NCI-H345 treated with DMSO at 0.1 percent for 48 hours (cell line): ENCODE results near the gene PEX1.
"Not testable (repeated sequence)": the region's sequence is repeated elsewhere in the genome, so short reads cannot be mapped to it uniquely, and the experiment has no call there.

Experiments used
- DNase-seq: peaks from one replicate; lab custom pipeline; 2025; ENCODE audit not compliant: unreplicated experiment; lab: John Stamatoyannopoulos, UW

PEX1 gene

DNA sequence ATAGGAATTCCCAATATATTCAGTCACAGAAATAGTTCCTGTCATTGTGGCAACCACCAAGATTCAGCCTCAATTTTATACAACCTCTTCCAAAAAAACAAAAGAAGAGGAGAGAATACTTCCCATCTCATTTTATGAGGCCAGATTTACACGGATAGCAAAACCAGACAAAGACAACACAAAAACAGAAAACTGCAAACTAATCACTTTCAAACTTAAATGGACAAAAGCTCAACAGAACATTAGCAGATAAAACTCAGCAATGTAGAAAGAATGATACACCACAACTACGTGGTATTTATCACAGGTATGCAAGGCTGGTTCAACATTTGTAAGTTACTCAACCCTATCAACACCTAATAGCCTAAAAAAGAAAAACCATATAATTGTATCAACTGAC lies 22.0 kb downstream of the PEX1 start:
- no peak for DNase-seq

- no peak for DNase-seq
Measured at GRCh38 chr7:92504563-92504962, 23.8 kb downstream of the PEX1 start.

GRCh38 chr7:92503767-92504166 lies 24.6 kb downstream of the PEX1 start:
- no peak for DNase-seq

GRCh38 chr7:92498557-92498956 lies 29.8 kb downstream of the PEX1 start:
- DNase-seq = no peak

DNA sequence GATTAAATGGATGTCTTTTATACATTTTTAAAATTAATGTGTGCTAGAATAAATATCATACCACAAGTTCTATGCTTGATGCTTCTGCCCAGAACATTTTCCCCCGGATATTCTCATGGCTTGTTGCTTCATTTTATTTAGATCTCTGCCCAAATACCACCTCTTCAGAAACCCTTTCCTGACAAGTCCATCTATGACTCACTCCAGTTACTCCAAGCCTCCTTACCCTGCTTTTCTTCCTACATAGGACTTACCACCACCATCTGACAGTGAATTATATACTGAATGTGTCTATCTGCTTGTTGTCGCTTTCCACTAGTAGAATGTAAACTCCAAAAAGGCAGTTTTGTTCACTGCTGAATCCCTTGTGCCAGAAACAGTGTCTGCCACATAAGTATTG lies 31.4 kb downstream of the PEX1 start:
- DNase-seq = no peak

DNA sequence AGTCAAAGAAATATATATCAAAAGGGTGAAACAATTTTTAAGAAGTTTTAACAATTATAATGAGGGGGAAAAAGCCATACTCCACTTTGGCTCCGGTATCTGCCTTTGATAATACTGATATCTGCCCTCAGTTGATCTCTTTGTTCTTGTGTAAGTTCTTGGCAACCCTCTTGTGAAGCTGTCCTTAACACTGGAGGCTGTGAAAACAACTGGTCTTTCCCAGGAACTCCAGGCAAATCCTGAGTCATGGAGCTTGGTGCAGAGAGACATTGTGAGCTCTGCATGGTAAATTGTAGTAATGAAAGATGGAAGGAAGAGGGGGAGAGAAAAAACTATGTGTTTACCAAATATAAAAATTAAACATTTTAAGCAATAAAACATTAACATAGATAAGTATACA lies 38.7 kb downstream of the PEX1 start:
- no peak for DNase-seq

DNA sequence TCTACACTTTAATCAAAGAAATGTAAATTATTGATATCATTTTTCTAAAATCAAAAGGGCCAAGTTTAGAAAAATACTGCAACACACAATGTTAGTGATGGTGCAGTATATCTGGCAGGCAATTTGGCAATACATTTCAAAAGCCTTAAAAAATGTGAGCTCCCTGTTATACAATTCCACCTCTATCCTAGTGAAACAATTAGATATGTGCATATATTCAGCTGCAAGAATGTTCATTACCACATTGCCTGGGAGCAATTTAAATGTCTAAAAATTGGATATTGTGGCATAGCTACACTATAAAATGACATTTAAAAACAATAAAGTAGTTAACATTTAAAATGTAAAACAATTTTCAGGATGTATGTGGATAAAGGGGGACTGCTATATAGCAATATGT lies 40.5 kb downstream of the PEX1 start:
- DNase-seq = no peak

DNA sequence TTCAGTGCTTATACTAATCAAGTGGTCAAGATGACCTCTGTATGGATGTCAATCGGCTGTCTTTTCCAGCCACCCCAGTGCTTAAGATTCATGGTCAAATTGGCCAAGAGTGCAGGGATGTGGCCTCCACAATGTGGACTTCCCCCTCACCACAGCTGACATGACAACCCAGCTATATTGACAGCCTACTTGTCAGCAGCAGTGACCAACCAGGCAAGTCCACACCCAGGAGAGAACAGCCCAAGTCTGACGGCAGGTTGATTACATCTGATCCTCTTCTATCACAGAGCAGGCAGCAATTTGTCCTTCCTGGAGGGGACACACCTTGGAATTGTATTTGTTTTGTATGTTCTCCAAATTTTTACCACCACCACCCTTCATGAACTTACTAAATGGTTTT lies 42.3 kb downstream of the PEX1 start:
- DNase-seq = no peak

GRCh38 chr7:92485267-92485892 lies 42.9 kb downstream of the PEX1 start:
- DNase-seq = no peak

DNA sequence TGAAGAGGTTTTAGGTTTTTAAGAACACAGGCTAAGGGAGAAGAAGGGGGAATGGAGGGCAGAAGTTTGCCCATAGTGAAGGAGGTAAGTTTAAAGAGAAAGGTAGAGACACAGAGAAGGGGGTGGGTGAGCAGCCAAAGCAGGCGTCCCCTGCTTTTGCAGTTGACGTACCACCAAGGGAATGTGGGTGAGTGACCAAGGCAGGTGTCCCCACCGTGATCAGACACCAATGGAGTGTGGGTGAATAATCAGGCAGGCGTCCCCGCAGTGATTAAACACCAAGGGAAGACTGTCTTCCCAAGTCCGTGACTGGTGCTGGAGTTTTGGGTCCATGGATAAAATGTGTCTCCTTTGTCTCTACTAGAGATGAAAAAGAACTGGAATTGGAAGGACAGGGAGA lies 44.1 kb downstream of the PEX1 start:
- DNase-seq = not testable (repeated sequence)

GRCh38 chr7:92483624-92484023 lies 44.7 kb downstream of the PEX1 start:
- not testable (repeated sequence) for DNase-seq

GRCh38 chr7:92479146-92479545 lies 49.2 kb downstream of the PEX1 start:
- not testable (repeated sequence) for DNase-seq

DNA sequence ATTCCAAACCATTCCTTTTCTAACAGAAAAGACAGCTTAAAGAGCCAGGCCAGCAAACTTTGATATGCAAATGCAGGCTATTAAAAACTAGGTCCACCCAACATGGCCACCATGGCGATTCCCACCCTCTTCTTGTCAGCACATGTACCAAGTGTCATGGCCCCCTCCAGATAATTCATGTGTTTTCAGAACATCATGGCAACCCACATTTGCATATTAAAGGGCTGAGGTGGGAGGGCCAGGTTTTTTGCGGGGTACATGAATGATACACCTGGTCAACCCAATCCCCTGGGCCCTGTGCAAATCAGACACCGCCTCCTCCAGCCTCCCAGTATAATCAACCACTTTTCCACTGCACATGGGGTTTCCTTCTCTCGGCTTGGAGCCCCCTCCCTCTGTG lies 49.6 kb downstream of the PEX1 start:
- no peak for DNase-seq

DNA sequence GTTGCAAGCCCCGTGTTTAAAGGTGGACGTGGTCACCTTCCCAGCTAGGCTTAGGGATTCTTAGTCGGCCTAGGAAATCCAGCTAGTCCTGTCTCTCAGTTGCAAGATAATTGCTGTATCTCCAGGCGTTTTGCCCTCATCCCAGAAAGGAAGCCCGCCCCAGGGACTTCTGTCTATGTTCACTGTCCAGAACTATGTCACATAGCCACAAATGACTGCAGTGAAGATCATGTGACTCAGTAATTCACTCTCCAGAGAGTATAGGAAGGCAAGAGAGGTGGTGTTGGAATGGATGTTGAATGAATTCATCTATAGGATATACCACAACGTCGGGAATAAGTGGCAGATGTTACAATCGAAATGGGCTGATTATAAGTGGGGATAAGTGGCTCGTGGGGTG lies 50.2 kb downstream of the PEX1 start:
- DNase-seq = no peak

GRCh38 chr7:92477681-92478080 lies 50.6 kb downstream of the PEX1 start, which contains the start of gene ERVW-1:
ERVW-1 (minus strand) TSS chr7:92477946; CDS start chr7:92470381, 7,565 bp downstream.
- not testable (repeated sequence) for DNase-seq

DNA sequence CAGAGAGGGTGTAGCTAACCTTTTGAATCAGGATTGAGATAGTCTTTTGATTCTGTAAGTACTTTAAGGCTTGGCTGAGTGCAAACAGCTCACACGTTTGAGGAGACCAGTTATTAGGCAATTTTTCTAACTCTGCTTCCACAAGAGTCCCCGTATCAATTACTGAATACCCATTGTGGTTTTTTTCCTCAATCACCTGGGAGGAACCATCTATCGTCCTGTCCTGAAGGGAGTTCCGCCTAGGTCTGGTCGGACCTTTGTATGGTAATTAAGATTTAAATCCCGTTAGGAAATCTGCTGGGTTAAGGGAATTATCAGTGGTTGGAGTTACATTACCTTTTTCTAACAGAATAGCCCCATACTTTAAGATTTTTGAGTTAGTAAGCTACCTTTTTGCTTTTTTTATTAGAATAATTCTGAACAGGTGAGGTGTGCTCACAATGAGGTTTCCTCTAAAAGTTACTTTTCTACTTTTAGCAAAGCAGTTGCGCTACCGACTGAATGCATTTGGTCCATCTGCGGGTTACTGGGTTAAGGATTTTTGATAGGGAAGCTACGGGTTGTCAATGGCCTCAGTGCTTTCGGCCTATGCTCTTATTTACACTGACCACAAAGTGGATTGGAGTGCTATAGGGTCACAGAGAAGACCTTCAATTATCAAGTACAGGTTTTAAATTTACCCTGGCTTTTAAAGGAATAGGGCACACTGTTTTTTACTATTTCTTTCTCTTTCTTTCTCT lies 52.3 kb downstream of the PEX1 start:
- not testable (repeated sequence) for DNase-seq

GRCh38 chr7:92475261-92475770 lies 53.0 kb downstream of the PEX1 start:
- DNase-seq = not testable (repeated sequence)

DNA sequence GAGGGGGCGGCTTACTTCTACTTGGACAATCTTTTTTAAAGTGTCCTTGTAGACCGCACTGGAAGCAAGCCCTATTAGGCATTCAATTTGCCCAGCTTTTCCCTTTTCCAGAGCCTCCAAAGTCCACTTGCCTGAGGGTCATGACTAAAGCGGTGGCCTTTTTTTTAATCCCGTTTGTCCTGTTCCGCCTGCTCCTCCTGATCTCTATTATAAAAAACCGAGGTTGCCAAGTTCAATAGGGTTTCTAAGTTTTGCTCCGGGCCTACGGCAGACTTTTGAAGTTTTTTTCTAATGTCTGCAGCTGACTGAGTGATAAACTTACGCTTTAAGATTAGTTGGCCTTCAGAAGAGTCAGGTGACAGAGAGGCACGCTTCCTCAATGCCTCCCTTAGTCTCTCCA lies 54.3 kb downstream of the PEX1 start:
- not testable (repeated sequence) for DNase-seq

GRCh38 chr7:92468589-92468988 lies 59.7 kb downstream of the PEX1 start:
- not testable (repeated sequence) for DNase-seq

DNA sequence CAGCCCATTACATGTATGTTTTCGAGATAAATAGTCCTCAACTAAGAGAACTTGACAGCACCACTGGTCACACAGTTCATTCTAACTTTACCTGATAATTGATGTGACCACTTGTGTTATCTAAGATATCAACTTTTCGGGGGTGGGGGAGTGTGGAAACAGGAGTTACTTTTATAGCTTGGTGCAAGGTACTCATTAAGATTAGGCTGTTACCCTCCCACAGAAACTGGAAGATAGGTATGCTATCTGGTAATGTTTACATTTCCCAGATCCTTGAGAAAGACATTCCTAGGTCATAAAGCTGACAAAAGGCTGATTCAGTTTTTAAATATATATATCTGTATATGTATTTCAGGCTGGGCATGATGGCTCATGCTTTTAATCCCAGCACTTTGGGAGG lies 61.6 kb downstream of the PEX1 start:
- no peak for DNase-seq

GRCh38 chr7:92464515-92464914 lies 63.8 kb downstream of the PEX1 start:
- DNase-seq = no peak

GRCh38 chr7:92462560-92462959 lies 65.8 kb downstream of the PEX1 start:
- no peak for DNase-seq
